H1 (cell line): Measurements from ENCODE around the gene KLHDC8A. TPM values are rescaled to one million over a fixed set of nuclear protein-coding genes. Genes with fewer than 3 reads are reported as not detected.

ENCODE experiments used
- CTCF ChIA-PET: fragments of 300-600 bp; sonication (Branson Sonifier 250); formaldehyde crosslinking; loops from one replicate; lab custom pipeline; 2021; ENCODE audit not compliant: partially characterized antibody; lab: Charles Lee
- POLR2A ChIA-PET: fragments of 300-600 bp; sonication (Branson Sonifier 250); formaldehyde crosslinking; loops from one replicate; lab custom pipeline; 2021; ENCODE audit warnings: inconsistent platforms; ENCODE audit not compliant: partially characterized antibody; lab: Charles Lee
- DNase-seq, 2 experiments: peaks; one replicate each; pipeline versions ENCODE4 v3.0.0 to v3.0.0-alpha.2; 2010 to 2022; ENCODE audit warnings: low spot score in 2 of 2, low read depth in 1 of 2, mixed read lengths in 1 of 2
- FAIRE-seq: peaks from 2 replicates; lab custom pipeline; 2011; peaks lifted over from hg19 to GRCh38; lab: Jason Lieb, UNC
- H2AFZ ChIP-seq: 2 replicates; pipeline ENCODE4 v1.8.1; 2012; ENCODE audit warnings: low read length, inconsistent platforms
- H2AK5ac ChIP-seq: 2 replicates; pipeline ENCODE4 v1.6.1; 2013; ENCODE audit warnings: low read depth, low read length
- H2BK120ac ChIP-seq: replicated peaks from 2 replicates; pipeline ENCODE3; 2013; ENCODE audit warnings: low read depth, low read length, inconsistent platforms
- H2BK12ac ChIP-seq: 2 replicates; pipeline ENCODE4 v1.6.1; 2013; ENCODE audit warnings: low read depth, low read length
- H2BK15ac ChIP-seq: 2 replicates; pipeline ENCODE4 v1.6.1; 2013; ENCODE audit warnings: low read length
- H2BK20ac ChIP-seq: 2 replicates; pipeline ENCODE4 v1.6.1; 2013; ENCODE audit warnings: low read length
- H2BK5ac ChIP-seq: 2 replicates; pipeline ENCODE4 v1.6.1; 2013; ENCODE audit warnings: low read depth, low read length
- H3K14ac ChIP-seq: 2 replicates; pipeline ENCODE4 v1.6.1; 2013; ENCODE audit warnings: inconsistent platforms; ENCODE audit not compliant: insufficient read length
- H3K18ac ChIP-seq: 2 replicates; pipeline ENCODE4 v1.6.1; 2013; ENCODE audit warnings: low read length; ENCODE audit errors: extremely low read depth
- H3K23ac ChIP-seq: 2 replicates; pipeline ENCODE4 v1.6.1; 2013; ENCODE audit warnings: inconsistent platforms; ENCODE audit not compliant: insufficient read length
- H3K23me2 ChIP-seq: 2 replicates; pipeline ENCODE4 v1.6.1; 2013; ENCODE audit warnings: low read depth, low read length
- H3K27ac ChIP-seq: 2 replicates; pipeline ENCODE4 v1.6.1; 2011; ENCODE audit warnings: low read depth, low read length, inconsistent platforms
- H3K27me3 ChIP-seq, 4 experiments: replicated peaks in 1 of 4; 1 replicate in 1 of 4; 2 replicates in 3 of 4; pipeline versions ENCODE4 v1.6.1 to v1.8.1; 2011 to 2013; ENCODE audit warnings: low read length in 3 of 4, mild to moderate bottlenecking in 3 of 4, inconsistent platforms in 2 of 4, mixed read lengths in 2 of 4, moderate library complexity in 1 of 4; ENCODE audit not compliant: control insufficient read depth in 3 of 4, insufficient read depth in 3 of 4; ENCODE audit errors: extremely low read depth in 1 of 4
- H3K36me3 ChIP-seq, 4 experiments: 2 replicates each; pipeline versions ENCODE4 v1.6.1 to v1.8.1; 2011 to 2013; ENCODE audit warnings: mild to moderate bottlenecking in 4 of 4, low read length in 3 of 4, moderate library complexity in 2 of 4, control low read depth in 1 of 4, inconsistent platforms in 1 of 4; ENCODE audit not compliant: insufficient read depth in 4 of 4, control insufficient read depth in 2 of 4
- H3K4ac ChIP-seq: replicated peaks from 2 replicates; pipeline ENCODE3; 2013; ENCODE audit warnings: low read length, low read depth, mixed read lengths, inconsistent platforms; ENCODE audit not compliant: insufficient read length
- H3K4me1 ChIP-seq, 4 experiments: replicated peaks in 1 of 4; 1 replicate in 1 of 4; 2 replicates in 3 of 4; pipeline versions ENCODE4 v1.6.1 to v1.8.1; 2011 to 2013; ENCODE audit warnings: low read length in 3 of 4, inconsistent platforms in 2 of 4, mixed read lengths in 1 of 4; ENCODE audit not compliant: insufficient read depth in 4 of 4, control insufficient read depth in 3 of 4
- H3K4me2 ChIP-seq, 2 experiments: 2 replicates each; pipeline versions ENCODE4 v1.6.1 to v1.8.1; 2011 to 2013; ENCODE audit warnings: low read depth in 2 of 2, low read length in 2 of 2, control low read depth in 1 of 2, inconsistent platforms in 1 of 2, mild to moderate bottlenecking in 1 of 2; ENCODE audit not compliant: insufficient read depth in 1 of 2
- H3K4me3 ChIP-seq, 4 experiments: fragments of 200-600, 300-600 bp in 1 of 4; sonication (generic), shearing (Covaris generic), sonication (Bioruptor Twin) in 1 of 4; 2 replicates each; pipeline versions ENCODE4 v1.5.1 to v1.8.1; 2011 to 2016; ENCODE audit warnings: low read length in 4 of 4, low read depth in 3 of 4, control low read depth in 2 of 4, inconsistent platforms in 2 of 4, mild to moderate bottlenecking in 2 of 4, mixed read lengths in 1 of 4, moderate library complexity in 1 of 4; ENCODE audit not compliant: insufficient read depth in 2 of 4; ENCODE audit errors: extremely low read depth in 1 of 4
- H3K56ac ChIP-seq: replicated peaks from 2 replicates; pipeline ENCODE3; 2013; ENCODE audit warnings: low read depth, mild to moderate bottlenecking, mixed read lengths, low read length, inconsistent platforms; ENCODE audit not compliant: insufficient read length
- H3K79me1 ChIP-seq: 2 replicates; pipeline ENCODE4 v1.6.1; 2013; ENCODE audit warnings: low read depth, low read length, control low read depth
- H3K79me2 ChIP-seq, 2 experiments: 2 replicates each; pipeline versions ENCODE4 v1.6.1 to v1.8.1; 2012 to 2013; ENCODE audit warnings: low read length in 2 of 2, mild to moderate bottlenecking in 2 of 2, inconsistent platforms in 1 of 2; ENCODE audit not compliant: insufficient read depth in 2 of 2, control insufficient read depth in 1 of 2
- H3K9ac ChIP-seq, 4 experiments: replicated peaks in 1 of 4; 1 replicate in 1 of 4; 2 replicates in 3 of 4; pipeline versions ENCODE4 v1.6.1 to v1.8.1; 2011 to 2013; ENCODE audit warnings: low read depth in 3 of 4, low read length in 3 of 4, control low read depth in 2 of 4, mild to moderate bottlenecking in 2 of 4, moderate library complexity in 2 of 4, inconsistent platforms in 1 of 4; ENCODE audit errors: extremely low read depth in 1 of 4
- H3K9me3 ChIP-seq, 2 experiments: 2 replicates each; pipeline versions ENCODE4 v1.6.1 to v1.8.1; 2012 to 2013; ENCODE audit warnings: mild to moderate bottlenecking in 2 of 2, moderate library complexity in 2 of 2, control low read depth in 1 of 2, inconsistent platforms in 1 of 2, low read depth in 1 of 2, low read length in 1 of 2, mixed read lengths in 1 of 2; ENCODE audit not compliant: insufficient read depth in 2 of 2
- H4K20me1 ChIP-seq, 2 experiments: replicated peaks in 1 of 2; 2 replicates each; pipeline versions ENCODE3 to v1.8.1; 2011 to 2013; ENCODE audit warnings: inconsistent platforms in 2 of 2, low read length in 2 of 2, mild to moderate bottlenecking in 1 of 2; ENCODE audit not compliant: insufficient read depth in 2 of 2, control insufficient read depth in 1 of 2
- H4K5ac ChIP-seq: 2 replicates; pipeline ENCODE4 v1.6.1; 2013; ENCODE audit warnings: low read length, low read depth, mixed read lengths, inconsistent platforms; ENCODE audit not compliant: insufficient read length
- H4K8ac ChIP-seq: 2 replicates; pipeline ENCODE4 v1.8.0; 2013; ENCODE audit warnings: mild to moderate bottlenecking, moderate library complexity, low read length, inconsistent platforms; ENCODE audit not compliant: insufficient read depth; ENCODE audit errors: extremely low read depth
- H4K91ac ChIP-seq: replicated peaks from 2 replicates; pipeline ENCODE3; 2013; ENCODE audit warnings: low read length, mixed read lengths, inconsistent platforms; ENCODE audit not compliant: insufficient read length
- ATF2 ChIP-seq: IDR thresholded peaks from 2 replicates; pipeline ENCODE4 v1.6.1; 2012; ENCODE audit warnings: low read length, inconsistent platforms
- ATF3 ChIP-seq: IDR thresholded peaks from 2 replicates; pipeline ENCODE4 v1.6.1; 2011; ENCODE audit warnings: low read depth, mild to moderate bottlenecking, low read length; ENCODE audit not compliant: insufficient read depth
- CHD1 ChIP-seq: IDR thresholded peaks from 2 replicates; pipeline ENCODE4 v1.6.1; 2012; ENCODE audit warnings: low read depth, low read length, improper control_type of control experiment
- CHD2 ChIP-seq: IDR thresholded peaks from 2 replicates; pipeline ENCODE4 v1.6.1; 2012; ENCODE audit warnings: low read length, improper control_type of control experiment
- KDM5A ChIP-seq: fragments of 200-600 bp; IDR thresholded peaks from 2 replicates; pipeline ENCODE4 v1.7.1; 2012; ENCODE audit warnings: mild to moderate bottlenecking, low read length, inconsistent platforms, mixed read lengths
- MAFK ChIP-seq: IDR thresholded peaks from 2 replicates; pipeline ENCODE4 v1.6.1; 2012; ENCODE audit warnings: low read depth, mild to moderate bottlenecking, improper control_type of control experiment, low read length
- NRF1 ChIP-seq: IDR thresholded peaks from 2 replicates; pipeline ENCODE4 v1.6.1; 2011; ENCODE audit warnings: mild to moderate bottlenecking, low read depth, low read length, improper control_type of control experiment
- RFX5 ChIP-seq: IDR thresholded peaks from 2 replicates; pipeline ENCODE4 v1.6.1; 2011; ENCODE audit warnings: low read depth, low read length, improper control_type of control experiment, borderline replicate concordance
- RNF2 ChIP-seq: fragments of 200-900, 300-1000 bp; sonication (generic); IDR thresholded peaks from 2 replicates; pipeline ENCODE4 v1.7.1; 2016; ENCODE audit warnings: borderline replicate concordance, low read depth, mild to moderate bottlenecking, antibody characterized with exemption, low read length; ENCODE audit not compliant: poor library complexity, severe bottlenecking; ENCODE audit errors: missing control alignments
- SIX5 ChIP-seq: IDR thresholded peaks from 2 replicates; pipeline ENCODE4 v1.6.1; 2011; ENCODE audit warnings: mild to moderate bottlenecking, low read depth, low read length
- SP1 ChIP-seq: IDR thresholded peaks from 2 replicates; pipeline ENCODE4 v1.6.1; 2011; ENCODE audit warnings: low read depth, low read length
- SRF ChIP-seq: IDR thresholded peaks from 2 replicates; pipeline ENCODE4 v1.6.1; 2011; ENCODE audit warnings: mild to moderate bottlenecking, low read depth, low read length, moderate library complexity
- WGBS, 2 experiments: shearing (Covaris generic) in 1 of 2; methylation state at CpG; one replicate each; pipeline versions ENCODE4 v1.1.6 to v1.1.7; 2013 to 2015; ENCODE audit warnings: low lambda C conversion rate in 2 of 2, mixed read lengths in 2 of 2, inconsistent platforms in 1 of 2, low coverage in 1 of 2, missing lambda C conversion rate in 1 of 2; ENCODE audit not compliant: insufficient replicate concordance in 2 of 2, insufficient coverage in 1 of 2, insufficient read length in 1 of 2; ENCODE audit errors: extremely low coverage in 1 of 2, missing lambda C conversion rate in 1 of 2; 5-methylcytosine and 5-hydroxymethylcytosine counted together
- polyA plus RNA-seq, 7 experiments: library from polyadenylated mRNA; depleted of rRNA in 3 of 7; stranded (reverse) in 5 of 7; unstranded in 2 of 7; fragments of >200 nt in 5 of 7; fragments of 200-250 nt in 2 of 7; gene quantifications; 1 replicate in 5 of 7; 2 replicates in 1 of 7; 4 replicates in 1 of 7; pipeline versions ENCODE4 v1.2.1 to v1.2.3, GENCODE V29; 2011 to 2013; ENCODE audit warnings: missing spikeins in 2 of 7, mixed read lengths in 2 of 7
- total RNA-seq: library from RNA; stranded (reverse); fragmentation: NEBNext Ultra II Directional; extraction: Animal tissue kit (Norgen Biotek cat#: 25700); gene quantifications from 2 replicates; pipeline ENCODE4 v1.2.1, GENCODE V29; 2021

The KLHDC8A gene
- total and polyA plus RNA-seq, 2 of the 8 experiments (the other 6 are each of a cell fraction or from before 2014, with no cell fraction given) = 1.9 to 3.4 TPM

GRCh38 chr1:205304695-205305070 lies 52.0 kb downstream of the KLHDC8A start:
- Histone ChIP-seq H3K4ac (no peak overlapping the region), H3K36me3 (peaks cover 39 to 77% (median 59%) of the 10 kb centered on the region in 4 experiments), H4K5ac (no peak overlapping the region), H3K14ac (no peak overlapping the region), H3K79me1 (peaks cover 8% of the 10 kb centered on the region; the same call in 1 of the 2 replicates), H3K27ac (no peak overlapping the region), H2BK20ac (no peak overlapping the region), H3K9ac (no peak overlapping the region), H2BK5ac (no peak overlapping the region; the same call in 1 of the 2 replicates), H2AFZ (no peak overlapping the region), H3K79me2 (peaks cover 0 to 13% of the 10 kb centered on the region in 2 experiments; a peak in 1 of 4 replicates), H3K27me3 (no peaks in the 10 kb centered on the region), H3K4me2 (no peak overlapping the region), H2AK5ac (no peak overlapping the region), H3K4me3 (no peak overlapping the region), H3K18ac (no peak overlapping the region), H2BK120ac (no peak overlapping the region), H3K9me3 (no peaks in the 10 kb centered on the region), H4K91ac (no peak overlapping the region), H3K23ac (no peak overlapping the region), H4K20me1 (no peaks in the 10 kb centered on the region), H3K4me1 (peaks cover 11 to 27% (median 22%) of the 10 kb centered on the region in 4 experiments), H2BK12ac (no peak overlapping the region), H4K8ac (no peak overlapping the region), H2BK15ac (no peak overlapping the region), H3K56ac (no peak overlapping the region), H3K23me2 (peaks cover 2% of the 10 kb centered on the region)
- DNase-seq (no peak), FAIRE-seq (no peak)
- CTCF ChIA-PET = interaction anchor here (1.8 to 67.1 kb wide), 6 partner anchors 15 to 219 kb away, joined by 4 to 2424 read pairs (median 8); partner anchors contain the start of gene NUAK2
- POLR2A ChIA-PET = interaction anchor here (0.6 to 8.8 kb wide), 6 partner anchors 8 to 108 kb away, joined by 3 to 134 read pairs (median 11); partner anchors contain the start of gene NUAK2
- 100% methylated on average over 1 of the region's 1 CpG; no CpG with 5 or more reads in 1 of the 2 experiments for WGBS, 2 experiments
- TF ChIP-seq CHD2 (no peak), SRF (no peak), CHD1 (no peak), ATF2 (no peak), NRF1 (no peak), KDM5A (no peak), SP1 (no peak), SIX5 (no peak), RFX5 (no peak), MAFK (no peak), ATF3 (no peak), RNF2 (no peak)
